ENCODE data around the gene ICA1. TPM values are rescaled to one million over a fixed set of nuclear protein-coding genes. Genes with fewer than 3 reads are reported as not detected.

Gene ICA1
- polyA plus RNA-seq, 1 donor (not counting 4 experiments of a cell fraction or from before 2014, with no cell fraction given) = 1.9 TPM

DNA sequence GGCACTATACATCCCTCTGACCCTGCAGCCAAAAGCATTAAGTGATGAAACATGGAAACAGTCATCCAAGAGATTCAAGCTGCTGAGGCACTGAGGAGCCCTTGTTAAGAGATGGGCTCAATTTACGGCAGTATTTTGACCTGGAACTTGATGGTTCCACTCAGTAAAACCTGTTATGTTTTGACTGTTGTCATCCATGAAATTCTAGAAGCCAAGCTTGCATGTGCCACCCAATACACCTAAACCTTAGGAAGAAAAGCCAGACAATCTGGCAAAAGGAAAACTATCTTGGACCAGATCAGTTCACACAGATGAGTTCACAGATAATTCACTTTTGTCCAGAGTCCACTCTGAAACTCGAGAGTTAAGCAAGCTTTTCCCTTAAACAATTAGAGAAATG, 53.2 kb downstream of the ICA1 start:
- Histone ChIP-seq H3K9me3 (ENCODE audit: control insufficient read depth, low read depth, low read length) (no peaks in the 10 kb centered on the region), H3K9me1 (ENCODE audit: control insufficient read depth, extremely low read depth, insufficient read depth, low read length) (no peaks in the 10 kb centered on the region), H3K4me1 (ENCODE audit: control insufficient read depth, extremely low read depth, insufficient read depth, low read length) (no peaks in the 10 kb centered on the region), H2AFZ (ENCODE audit: control insufficient read depth, low read length) (no peak overlapping the region), H3K4me3 (ENCODE audit: control insufficient read depth in 2 of 3, extremely low read depth in 1 of 3, insufficient read depth in 2 of 3, low read depth in 1 of 3, low read length in 3 of 3) (no peak overlapping the region), H3K4me2 (ENCODE audit: control insufficient read depth, extremely low read depth, insufficient read depth, low read depth, low read length) (no peak overlapping the region), H4K20me1 (ENCODE audit: control insufficient read depth, extremely low read depth, insufficient read depth, low read length) (no peaks in the 10 kb centered on the region), H3K9ac (ENCODE audit: control insufficient read depth, extremely low read depth, insufficient read depth, low read length) (no peak overlapping the region), H3K27ac (ENCODE audit: control insufficient read depth, insufficient read depth, low read length) (no peak overlapping the region), H3K36me3 (ENCODE audit: control insufficient read depth in 2 of 2, extremely low read depth in 1 of 2, insufficient read depth in 2 of 2, low read length in 2 of 2) (no peaks in the 10 kb centered on the region), H3K27me3 (ENCODE audit: control insufficient read depth, extremely low read depth, insufficient read depth, low read length) (no peaks in the 10 kb centered on the region), H3K79me2 (ENCODE audit: control insufficient read depth, insufficient read depth, low read length) (no peaks in the 10 kb centered on the region)
- DNase-seq (ENCODE audit: low read depth, low spot score) = no peak
- TF ChIP-seq, protein P1, sequence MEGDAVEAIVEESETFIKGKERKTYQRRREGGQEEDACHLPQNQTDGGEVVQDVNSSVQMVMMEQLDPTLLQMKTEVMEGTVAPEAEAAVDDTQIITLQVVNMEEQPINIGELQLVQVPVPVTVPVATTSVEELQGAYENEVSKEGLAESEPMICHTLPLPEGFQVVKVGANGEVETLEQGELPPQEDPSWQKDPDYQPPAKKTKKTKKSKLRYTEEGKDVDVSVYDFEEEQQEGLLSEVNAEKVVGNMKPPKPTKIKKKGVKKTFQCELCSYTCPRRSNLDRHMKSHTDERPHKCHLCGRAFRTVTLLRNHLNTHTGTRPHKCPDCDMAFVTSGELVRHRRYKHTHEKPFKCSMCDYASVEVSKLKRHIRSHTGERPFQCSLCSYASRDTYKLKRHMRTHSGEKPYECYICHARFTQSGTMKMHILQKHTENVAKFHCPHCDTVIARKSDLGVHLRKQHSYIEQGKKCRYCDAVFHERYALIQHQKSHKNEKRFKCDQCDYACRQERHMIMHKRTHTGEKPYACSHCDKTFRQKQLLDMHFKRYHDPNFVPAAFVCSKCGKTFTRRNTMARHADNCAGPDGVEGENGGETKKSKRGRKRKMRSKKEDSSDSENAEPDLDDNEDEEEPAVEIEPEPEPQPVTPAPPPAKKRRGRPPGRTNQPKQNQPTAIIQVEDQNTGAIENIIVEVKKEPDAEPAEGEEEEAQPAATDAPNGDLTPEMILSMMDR (optimal IDR thresholded peaks at IDR 0.05 in 1 of 3, IDR thresholded peaks at IDR 0.05 in 1 of 3, conservative IDR thresholded peaks at IDR 0.05 in 1 of 3; ENCODE audit: extremely low read depth in 1 of 3, insufficient read depth in 2 of 3, low read length in 3 of 3) = no peak
- TF ChIP-seq EZH2 (IDR thresholded peaks at IDR 0.05; ENCODE audit: low read length) = no peak
- FAIRE-seq = no peak
- dilution Hi-C loops (cut with MboI; ENCODE audit: extremely low pct_ligation_motif_present, low sequenced_read_pairs) = no loop called here

DNA sequence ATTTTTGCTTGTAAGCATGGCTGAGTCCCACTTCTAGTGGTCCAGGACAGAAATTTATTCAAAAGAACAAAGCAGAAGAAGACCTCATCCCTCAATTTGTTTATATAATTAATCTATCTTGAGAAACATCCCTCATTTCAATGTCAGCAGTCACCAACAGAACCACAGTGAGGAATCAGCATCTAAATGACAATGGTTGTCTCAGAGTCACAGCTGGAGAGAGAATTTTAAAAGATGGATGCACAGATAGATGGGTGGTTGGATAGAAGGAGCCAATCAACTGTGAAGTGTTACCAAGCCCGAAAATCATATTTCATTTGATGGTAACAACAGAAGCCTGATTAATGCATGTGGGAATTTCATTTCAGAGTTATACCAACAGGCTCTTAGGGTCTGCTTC, 55.0 kb downstream of the ICA1 start:
- FAIRE-seq (no peak), DNase-seq (ENCODE audit: low read depth, low spot score) (no peak)
- Histone ChIP-seq H3K9me1 (ENCODE audit: control insufficient read depth, extremely low read depth, insufficient read depth, low read length) (no peaks in the 10 kb centered on the region), H3K4me1 (ENCODE audit: control insufficient read depth, extremely low read depth, insufficient read depth, low read length) (peaks cover 7% of the 10 kb centered on the region), H4K20me1 (ENCODE audit: control insufficient read depth, extremely low read depth, insufficient read depth, low read length) (no peaks in the 10 kb centered on the region), H3K36me3 (ENCODE audit: control insufficient read depth in 2 of 2, extremely low read depth in 1 of 2, insufficient read depth in 2 of 2, low read length in 2 of 2) (no peaks in the 10 kb centered on the region), H3K27ac (ENCODE audit: control insufficient read depth, insufficient read depth, low read length) (no peak overlapping the region), H3K79me2 (ENCODE audit: control insufficient read depth, insufficient read depth, low read length) (no peaks in the 10 kb centered on the region), H3K9me3 (ENCODE audit: control insufficient read depth, low read depth, low read length) (no peaks in the 10 kb centered on the region), H3K4me3 (ENCODE audit: control insufficient read depth in 2 of 3, extremely low read depth in 1 of 3, insufficient read depth in 2 of 3, low read depth in 1 of 3, low read length in 3 of 3) (no peak overlapping the region), H3K9ac (ENCODE audit: control insufficient read depth, extremely low read depth, insufficient read depth, low read length) (no peak overlapping the region), H2AFZ (ENCODE audit: control insufficient read depth, low read length) (no peak overlapping the region), H3K27me3 (ENCODE audit: control insufficient read depth, extremely low read depth, insufficient read depth, low read length) (no peaks in the 10 kb centered on the region), H3K4me2 (ENCODE audit: control insufficient read depth, extremely low read depth, insufficient read depth, low read depth, low read length) (no peak overlapping the region)
- dilution Hi-C loops (cut with MboI; ENCODE audit: extremely low pct_ligation_motif_present, low sequenced_read_pairs) = no loop called here
- TF ChIP-seq, protein P1 (optimal IDR thresholded peaks at IDR 0.05 in 1 of 3, IDR thresholded peaks at IDR 0.05 in 1 of 3, conservative IDR thresholded peaks at IDR 0.05 in 1 of 3; ENCODE audit: extremely low read depth in 1 of 3, insufficient read depth in 2 of 3, low read length in 3 of 3) = no peak
- TF ChIP-seq EZH2 (IDR thresholded peaks at IDR 0.05; ENCODE audit: low read length) = no peak

Data from keratinocyte (primary cell).